HG02973 (cell line): ENCODE measurements around the gene PKN1.
"Not testable (repeated sequence)": the region's sequence is repeated elsewhere in the genome, so short reads cannot be mapped to it uniquely, and the experiment has no call there.

ENCODE experiments used
- ATAC-seq: cut with Tn5 transposase; IDR thresholded peaks from one replicate; pipeline ENCODE4 v1.9.1; 2021; ENCODE audit warnings: moderate library complexity; ENCODE audit not compliant: unreplicated experiment

Gene PKN1

GRCh38 chr19:14432791-14433553 is at the start of gene PKN1:
PKN1 (plus strand) TSS chr19:14433306; CDS start chr19:14433522, 216 bp downstream.
- no peak for ATAC-seq

GRCh38 chr19:14383661-14384555 is 49.2 kb upstream of the PKN1 start:
- no peak for ATAC-seq

GRCh38 chr19:14385492-14385891 is 47.6 kb upstream of the PKN1 start:
- no peak for ATAC-seq

GRCh38 chr19:14390548-14390947 is 42.6 kb upstream of the PKN1 start:
- no peak for ATAC-seq

GRCh38 chr19:14391156-14391821 is 41.8 kb upstream of the PKN1 start:
- no peak for ATAC-seq

GRCh38 chr19:14393329-14393728 is 39.8 kb upstream of the PKN1 start:
- no peak for ATAC-seq

GRCh38 chr19:14394167-14394566 is 38.9 kb upstream of the PKN1 start:
- no peak for ATAC-seq

GRCh38 chr19:14395262-14395661 is 37.8 kb upstream of the PKN1 start:
- no peak for ATAC-seq

GRCh38 chr19:14395710-14396336 is 37.3 kb upstream of the PKN1 start:
- no peak for ATAC-seq

- ATAC-seq = not testable (repeated sequence)
These were observed 36.4 kb upstream of the PKN1 start for GRCh38 chr19:14396730-14397129.

GRCh38 chr19:14397168-14397567 is 35.9 kb upstream of the PKN1 start:
- not testable (repeated sequence) for ATAC-seq

GRCh38 chr19:14400951-14401431 is 32.1 kb upstream of the PKN1 start:
- ATAC-seq = no peak

GRCh38 chr19:14401468-14402195 is 31.5 kb upstream of the PKN1 start:
- no peak for ATAC-seq

- ATAC-seq = no peak
These were observed 30.6 kb upstream of the PKN1 start for GRCh38 chr19:14402332-14403144.

- ATAC-seq = not testable (repeated sequence)
These were observed 29.8 kb upstream of the PKN1 start for GRCh38 chr19:14403145-14403930.

GRCh38 chr19:14404312-14404711 is 28.8 kb upstream of the PKN1 start:
- no peak for ATAC-seq

GRCh38 chr19:14405380-14405757 is 27.7 kb upstream of the PKN1 start:
- ATAC-seq = no peak
